ENCODE data around the gene REEP6.

The REEP6 gene

GRCh38 chr19:1450735-1451731, 39.9 kb upstream of the REEP6 start:
- Histone ChIP-seq H3K4me3 (ENCODE audit: low read length in 2 of 2) (no peak overlapping the region), H3K36me3 (ENCODE audit: control insufficient read depth in 2 of 2, insufficient read depth in 2 of 2, low read length in 2 of 2) (no peaks in the 10 kb centered on the region), H3K27me3 (ENCODE audit: control insufficient read depth in 1 of 2, insufficient read depth in 2 of 2, low read length in 2 of 2) (peaks cover 68 to 86% of the 10 kb centered on the region in 2 donors), H3K9ac (ENCODE audit: low read length in 2 of 2) (no peak overlapping the region), H3K27ac (ENCODE audit: low read length) (no peak overlapping the region), H3K4me1 (ENCODE audit: control insufficient read depth, insufficient read depth, low read length) (peaks cover 15% of the 10 kb centered on the region), H3K9me3 (ENCODE audit: control insufficient read depth in 2 of 2, low read length in 2 of 2) (no peaks in the 10 kb centered on the region)

DNA sequence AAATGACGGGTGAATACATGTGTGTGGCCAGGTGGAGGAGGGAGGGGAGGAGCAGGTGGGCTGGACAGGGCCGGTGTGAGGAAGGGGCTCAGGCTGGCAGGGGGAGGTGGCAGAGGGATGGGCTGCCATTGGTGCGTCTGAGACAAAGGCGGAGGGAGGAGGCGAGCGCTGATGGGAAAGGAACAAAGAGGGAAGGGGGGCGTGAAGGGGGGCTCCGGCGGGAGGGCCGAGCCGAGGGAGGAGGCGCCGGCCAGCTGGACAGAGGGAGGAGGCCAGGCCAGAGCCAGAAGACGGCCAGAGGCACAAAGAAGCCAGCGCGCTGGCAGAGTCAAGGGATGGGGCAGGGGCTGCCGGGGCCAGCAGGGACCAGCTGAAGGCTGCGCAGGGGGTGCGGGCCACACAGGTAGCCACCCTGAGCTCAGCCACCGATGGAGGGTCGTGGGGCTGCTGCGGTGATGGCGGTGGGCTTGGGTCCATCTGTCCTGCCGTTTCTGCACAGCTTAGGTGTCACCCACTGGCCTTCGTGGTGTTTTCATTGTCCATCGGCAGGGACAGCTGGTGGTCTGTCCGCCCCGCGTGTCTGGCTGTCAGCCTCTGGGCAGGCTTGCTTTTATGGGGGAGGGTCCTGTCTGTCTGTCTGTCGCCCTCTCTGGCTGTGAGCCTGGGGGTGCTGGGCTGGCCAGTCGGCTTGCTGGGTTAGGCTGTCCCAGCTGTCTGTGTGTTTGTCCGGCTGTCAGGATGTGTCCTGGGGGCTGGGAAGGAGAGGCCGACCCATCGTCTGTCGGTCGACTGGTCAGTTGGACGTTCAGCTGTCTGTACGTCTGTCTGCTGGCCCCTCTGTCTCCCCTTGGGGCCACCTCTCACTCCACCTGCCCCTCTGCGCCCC, 38.8 kb upstream of the REEP6 start:
- peaks cover 71 to 86% of the 10 kb centered on the region in 2 donors for H3K27me3 ChIP-seq (ENCODE audit: control insufficient read depth in 1 of 2, insufficient read depth in 2 of 2, low read length in 2 of 2)
- peaks cover 12% of the 10 kb centered on the region for H3K4me1 ChIP-seq (ENCODE audit: control insufficient read depth, insufficient read depth, low read length)
- H3K4me3 ChIP-seq (ENCODE audit: low read length in 2 of 2) = no peak overlapping the region
- no peaks in the 10 kb centered on the region for H3K9me3 ChIP-seq (ENCODE audit: control insufficient read depth in 2 of 2, low read length in 2 of 2)
- H3K27ac ChIP-seq (ENCODE audit: low read length) = no peak overlapping the region
- no peak overlapping the region for H3K9ac ChIP-seq (ENCODE audit: low read length in 2 of 2)
- H3K36me3 ChIP-seq (ENCODE audit: control insufficient read depth in 2 of 2, insufficient read depth in 2 of 2, low read length in 2 of 2) = no peaks in the 10 kb centered on the region

GRCh38 chr19:1452802-1453524, 38.0 kb upstream of the REEP6 start:
- Histone ChIP-seq H3K27me3 (ENCODE audit: control insufficient read depth in 1 of 2, insufficient read depth in 2 of 2, low read length in 2 of 2) (peaks cover 70 to 84% of the 10 kb centered on the region in 2 donors), H3K4me3 (ENCODE audit: low read length in 2 of 2) (no peak overlapping the region), H3K27ac (ENCODE audit: low read length) (no peak overlapping the region), H3K4me1 (ENCODE audit: control insufficient read depth, insufficient read depth, low read length) (peaks cover 12% of the 10 kb centered on the region), H3K9me3 (ENCODE audit: control insufficient read depth in 2 of 2, low read length in 2 of 2) (no peaks in the 10 kb centered on the region), H3K36me3 (ENCODE audit: control insufficient read depth in 2 of 2, insufficient read depth in 2 of 2, low read length in 2 of 2) (no peaks in the 10 kb centered on the region), H3K9ac (ENCODE audit: low read length in 2 of 2) (no peak overlapping the region)

- no peak overlapping the region for H3K4me3 ChIP-seq (ENCODE audit: low read length in 2 of 2)
- H3K9ac ChIP-seq (ENCODE audit: low read length in 2 of 2) = no peak overlapping the region
- H3K27ac ChIP-seq (ENCODE audit: low read length) = no peak overlapping the region
- H3K4me1 ChIP-seq (ENCODE audit: control insufficient read depth, insufficient read depth, low read length) = peaks cover 12% of the 10 kb centered on the region
- H3K36me3 ChIP-seq (ENCODE audit: control insufficient read depth in 2 of 2, insufficient read depth in 2 of 2, low read length in 2 of 2) = no peaks in the 10 kb centered on the region
- no peaks in the 10 kb centered on the region for H3K9me3 ChIP-seq (ENCODE audit: control insufficient read depth in 2 of 2, low read length in 2 of 2)
- peaks cover 69 to 85% of the 10 kb centered on the region in 2 donors for H3K27me3 ChIP-seq (ENCODE audit: control insufficient read depth in 1 of 2, insufficient read depth in 2 of 2, low read length in 2 of 2)
Measured at GRCh38 chr19:1453525-1454364, 37.2 kb upstream of the REEP6 start.

DNA sequence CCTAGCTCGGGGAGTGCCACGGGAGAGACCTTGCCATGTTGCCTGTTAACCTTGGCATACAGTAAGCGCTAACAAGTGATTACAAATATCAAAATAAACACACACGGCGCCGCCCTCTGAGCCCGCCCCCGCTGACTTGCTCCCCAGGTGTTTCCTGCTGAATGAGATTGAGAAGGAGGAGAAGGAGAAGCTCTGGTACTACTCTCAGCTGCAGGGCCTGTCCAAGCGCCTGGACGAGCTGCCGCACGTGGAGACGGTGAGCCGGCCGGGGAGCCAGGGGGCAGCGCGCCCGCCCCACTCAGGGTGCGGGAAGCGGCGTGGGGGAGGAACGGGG, 36.0 kb upstream of the REEP6 start:
- H3K4me1 ChIP-seq (ENCODE audit: control insufficient read depth, insufficient read depth, low read length) = peaks cover 12% of the 10 kb centered on the region
- no peak overlapping the region for H3K9ac ChIP-seq (ENCODE audit: low read length in 2 of 2)
- no peaks in the 10 kb centered on the region for H3K9me3 ChIP-seq (ENCODE audit: control insufficient read depth in 2 of 2, low read length in 2 of 2)
- H3K4me3 ChIP-seq (ENCODE audit: low read length in 2 of 2) = no peak overlapping the region
- no peak overlapping the region for H3K27ac ChIP-seq (ENCODE audit: low read length)
- H3K36me3 ChIP-seq (ENCODE audit: control insufficient read depth in 2 of 2, insufficient read depth in 2 of 2, low read length in 2 of 2) = no peaks in the 10 kb centered on the region
- peaks cover 61 to 73% of the 10 kb centered on the region in 2 donors for H3K27me3 ChIP-seq (ENCODE audit: control insufficient read depth in 1 of 2, insufficient read depth in 2 of 2, low read length in 2 of 2)

GRCh38 chr19:1455336-1456120, 35.5 kb upstream of the REEP6 start:
- Histone ChIP-seq H3K9ac (ENCODE audit: low read length in 2 of 2) (no peak overlapping the region), H3K4me1 (ENCODE audit: control insufficient read depth, insufficient read depth, low read length) (peaks cover 12% of the 10 kb centered on the region), H3K4me3 (ENCODE audit: low read length in 2 of 2) (no peak overlapping the region), H3K9me3 (ENCODE audit: control insufficient read depth in 2 of 2, low read length in 2 of 2) (no peaks in the 10 kb centered on the region), H3K27ac (ENCODE audit: low read length) (no peak overlapping the region), H3K36me3 (ENCODE audit: control insufficient read depth in 2 of 2, insufficient read depth in 2 of 2, low read length in 2 of 2) (no peaks in the 10 kb centered on the region), H3K27me3 (ENCODE audit: control insufficient read depth in 1 of 2, insufficient read depth in 2 of 2, low read length in 2 of 2) (peaks cover 57 to 67% of the 10 kb centered on the region in 2 donors)

GRCh38 chr19:1456121-1456900, 34.7 kb upstream of the REEP6 start:
- Histone ChIP-seq H3K4me3 (ENCODE audit: low read length in 2 of 2) (no peak overlapping the region), H3K9me3 (ENCODE audit: control insufficient read depth in 2 of 2, low read length in 2 of 2) (no peaks in the 10 kb centered on the region), H3K27me3 (ENCODE audit: control insufficient read depth in 1 of 2, insufficient read depth in 2 of 2, low read length in 2 of 2) (peaks cover 49 to 60% of the 10 kb centered on the region in 2 donors), H3K9ac (ENCODE audit: low read length in 2 of 2) (no peak overlapping the region), H3K27ac (ENCODE audit: low read length) (no peak overlapping the region), H3K4me1 (ENCODE audit: control insufficient read depth, insufficient read depth, low read length) (peaks cover 12% of the 10 kb centered on the region), H3K36me3 (ENCODE audit: control insufficient read depth in 2 of 2, insufficient read depth in 2 of 2, low read length in 2 of 2) (no peaks in the 10 kb centered on the region)

GRCh38 chr19:1457031-1457739, 33.8 kb upstream of the REEP6 start:
- Histone ChIP-seq H3K27me3 (ENCODE audit: control insufficient read depth in 1 of 2, insufficient read depth in 2 of 2, low read length in 2 of 2) (peaks cover 43 to 51% of the 10 kb centered on the region in 2 donors), H3K9me3 (ENCODE audit: control insufficient read depth in 2 of 2, low read length in 2 of 2) (no peaks in the 10 kb centered on the region), H3K4me3 (ENCODE audit: low read length in 2 of 2) (no peak overlapping the region), H3K9ac (ENCODE audit: low read length in 2 of 2) (no peak overlapping the region), H3K36me3 (ENCODE audit: control insufficient read depth in 2 of 2, insufficient read depth in 2 of 2, low read length in 2 of 2) (no peaks in the 10 kb centered on the region), H3K27ac (ENCODE audit: low read length) (no peak overlapping the region), H3K4me1 (ENCODE audit: control insufficient read depth, insufficient read depth, low read length) (peaks cover 12% of the 10 kb centered on the region)

All from stomach smooth muscle (tissue), 2 donors.